NCI-H1694 treated with DMSO at 0.1 percent for 48 hours (cell line): ENCODE data around the gene HSPA5.

ENCODE experiments used
- DNase-seq: peaks from one replicate; lab custom pipeline; 2025; lab: John Stamatoyannopoulos, UW

Gene HSPA5

DNA sequence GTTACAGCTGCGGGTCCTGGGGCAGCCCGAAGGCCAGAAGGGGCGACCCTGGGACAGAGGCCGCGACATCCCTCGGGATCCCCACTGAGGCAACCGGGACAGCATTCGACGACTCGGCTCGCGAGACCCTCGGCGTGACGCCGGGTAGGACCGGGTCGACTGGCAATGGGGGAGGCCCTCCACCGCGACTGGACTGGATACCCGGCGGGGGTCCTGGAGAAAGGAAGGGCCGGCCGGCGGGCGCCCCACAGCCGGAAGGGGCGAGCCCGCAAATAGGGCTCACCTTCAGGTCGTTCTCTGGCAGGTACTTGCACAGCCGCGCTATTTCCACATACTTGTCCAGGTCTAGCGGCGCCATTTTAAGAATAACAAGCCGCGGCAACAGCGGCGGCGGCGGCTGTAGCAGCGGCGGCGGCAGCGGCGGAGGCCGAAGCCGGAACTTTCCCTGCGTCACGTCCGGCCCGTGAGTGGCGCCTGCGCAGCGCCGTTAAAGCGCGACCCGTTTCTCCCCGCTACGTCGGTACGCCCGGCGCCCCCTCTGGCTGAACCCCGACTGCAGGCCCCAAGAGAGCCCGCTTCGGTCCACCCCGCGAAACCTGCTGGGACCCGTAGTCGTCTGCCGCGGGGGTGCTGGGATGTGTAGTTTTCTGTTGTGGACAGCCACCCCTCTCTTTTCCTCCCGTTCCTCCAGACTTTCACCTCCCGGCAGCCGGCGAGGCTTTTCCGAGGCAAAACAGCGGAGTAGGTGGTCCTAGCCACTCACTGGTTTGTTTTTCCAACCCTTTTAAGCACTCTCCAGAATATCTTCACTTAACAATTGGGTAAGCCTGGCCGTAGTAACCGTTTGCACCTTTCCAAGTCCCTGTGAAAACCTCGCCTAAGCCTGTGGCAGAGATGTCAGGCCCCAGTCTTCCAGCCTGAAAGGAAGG, 51.5 kb downstream of the HSPA5 start, which contains the start of gene PPP6C:
Gene PPP6C (minus strand): TSS at position 443 of the 929 bp plus-strand sequence. CDS start 85 bp downstream, at position 358.
- peak; percentile 85 for DNase-seq

DNA sequence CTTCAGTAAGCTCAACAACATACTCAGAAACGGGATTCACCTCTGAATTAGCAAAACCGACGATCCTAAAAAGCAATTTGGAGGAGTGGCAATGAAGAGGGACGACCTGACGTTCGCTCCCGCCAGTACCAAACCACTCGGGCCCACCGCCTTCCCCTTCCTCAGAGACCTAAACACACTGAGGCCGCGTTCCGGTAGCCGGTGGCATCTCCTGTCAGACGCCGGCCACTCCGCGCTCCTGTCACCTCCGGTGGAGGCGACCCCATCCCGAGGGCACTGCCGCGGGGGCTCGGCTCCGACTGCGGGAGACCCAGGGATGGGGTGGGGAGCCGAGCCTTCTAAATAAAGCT, 52.2 kb downstream of the HSPA5 start:
- DNase-seq: no peak
